Fibroblast of upper back skin (primary cell): Measurements from ENCODE around the gene GRIK4.

ENCODE experiments used
- DNase-seq: peaks from one replicate; pipeline ENCODE4 v3.0.0-alpha.2; 2013

GRIK4 gene

DNA sequence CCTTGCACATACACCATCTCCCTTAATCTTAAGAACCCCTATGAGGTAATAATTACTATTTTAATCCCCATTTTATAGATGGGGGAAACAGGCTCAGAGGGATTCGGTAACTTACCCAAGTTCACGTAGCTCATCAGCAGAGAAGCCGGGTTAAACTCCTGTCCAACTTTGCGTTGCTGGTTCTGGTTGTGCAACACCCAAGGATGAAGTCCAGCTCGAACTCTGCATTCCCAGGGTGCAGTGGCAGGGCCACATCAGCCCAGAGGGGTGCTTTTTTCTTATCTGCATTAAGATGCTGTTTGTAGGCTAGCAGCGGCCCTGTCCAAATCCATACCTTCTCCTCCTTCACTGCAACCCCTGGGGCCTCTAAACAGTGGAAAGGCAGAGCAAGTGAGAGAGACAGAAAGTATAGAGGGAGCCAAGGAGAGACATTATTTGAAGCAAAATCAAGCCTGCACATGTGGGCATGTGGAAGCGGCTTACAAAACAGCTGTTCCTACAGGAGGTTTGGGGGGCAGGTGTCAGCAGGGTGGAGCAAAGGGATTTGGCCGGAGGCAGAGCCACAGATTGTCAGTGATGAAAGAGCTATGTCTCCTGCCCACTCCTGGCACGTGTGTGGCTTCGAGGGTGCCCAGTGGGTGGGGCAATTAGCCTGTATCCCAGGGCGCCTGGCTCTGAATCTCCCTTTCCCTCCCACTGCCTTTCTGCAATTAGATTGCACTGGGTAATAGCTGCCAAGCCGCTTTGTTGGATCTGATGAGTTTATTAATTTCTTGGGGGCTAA is 382.8 kb downstream of the GRIK4 start:
- no peak for DNase-seq

DNA sequence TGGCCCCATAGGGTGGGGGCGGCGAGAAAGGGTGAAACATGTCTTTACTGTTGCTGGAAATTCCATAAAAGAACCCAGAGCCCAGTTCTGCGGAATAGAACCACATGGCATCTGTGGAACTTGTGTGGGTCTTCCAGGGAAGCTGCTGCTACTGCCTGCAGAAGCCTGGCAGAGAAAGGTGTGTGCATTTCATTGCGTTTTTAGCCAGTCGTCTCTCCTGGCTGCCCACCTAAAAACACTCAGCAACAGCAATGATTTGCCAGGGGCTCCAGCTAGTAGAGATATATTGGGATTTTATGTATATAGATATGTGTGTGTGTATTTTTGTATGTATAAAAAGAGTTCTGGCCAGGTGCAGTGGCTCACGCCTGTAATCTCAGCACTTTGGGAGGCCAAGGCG is 385.1 kb downstream of the GRIK4 start:
- DNase-seq, result no peak

DNA sequence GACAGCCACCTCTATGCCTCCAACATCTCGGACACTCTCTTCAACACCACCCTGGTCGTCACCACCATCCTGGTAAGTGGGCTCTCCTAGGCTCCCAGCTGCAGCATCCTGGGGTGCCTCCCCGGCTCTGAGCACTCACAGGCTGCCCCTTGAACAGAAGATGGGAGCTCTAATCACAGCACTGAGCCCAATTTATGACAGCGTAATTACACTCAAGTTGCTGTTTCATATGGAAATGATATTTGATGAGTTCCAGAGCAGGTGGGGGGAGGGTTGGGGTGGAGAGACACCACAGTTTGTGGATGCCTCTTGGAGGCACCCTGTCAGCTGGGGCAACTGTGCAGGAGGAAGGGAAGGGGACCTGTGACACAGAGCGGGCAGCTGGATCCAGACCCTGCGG is 387.0 kb downstream of the GRIK4 start:
- no peak for DNase-seq

DNA sequence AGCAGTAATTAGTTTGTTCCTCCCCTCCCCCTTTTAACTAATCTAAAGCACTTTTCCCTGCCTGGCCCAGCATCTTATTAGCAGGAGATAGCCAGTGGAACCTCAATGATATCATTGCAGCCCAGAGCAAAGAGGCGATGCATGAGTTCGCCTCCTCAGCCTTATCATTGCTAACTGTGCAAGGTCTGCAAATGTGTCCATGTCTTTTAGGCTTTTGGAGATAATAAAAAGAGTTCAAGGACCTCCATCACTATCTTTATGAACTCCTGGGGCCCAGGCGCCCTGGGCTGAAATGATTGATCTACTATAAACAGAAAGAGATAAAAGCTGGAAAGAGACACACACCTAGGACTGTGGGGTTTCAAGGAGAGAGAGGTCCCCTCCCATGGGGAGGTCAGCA is 388.2 kb downstream of the GRIK4 start:
- DNase-seq, result no peak

DNA sequence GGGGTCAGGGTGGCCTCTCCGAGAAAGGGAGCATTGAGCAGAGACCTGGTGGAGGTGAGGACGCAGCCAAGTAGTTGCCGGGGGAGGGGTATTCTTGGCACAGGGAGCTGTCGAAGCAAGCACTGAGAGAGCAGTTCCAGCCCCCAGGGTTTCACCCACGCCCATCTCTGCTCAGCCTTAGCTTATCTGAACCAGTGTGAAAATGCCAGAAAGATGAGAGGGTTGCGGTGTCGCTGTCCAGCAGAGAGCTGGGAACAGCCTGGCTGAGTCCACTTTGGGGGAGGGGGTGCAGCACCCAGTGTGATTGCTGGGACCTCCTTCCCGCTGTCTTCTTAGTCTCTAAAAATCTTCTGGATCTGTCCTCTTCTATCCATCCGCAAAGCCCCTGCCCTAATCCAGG is 389.1 kb downstream of the GRIK4 start:
- no peak for DNase-seq

DNA sequence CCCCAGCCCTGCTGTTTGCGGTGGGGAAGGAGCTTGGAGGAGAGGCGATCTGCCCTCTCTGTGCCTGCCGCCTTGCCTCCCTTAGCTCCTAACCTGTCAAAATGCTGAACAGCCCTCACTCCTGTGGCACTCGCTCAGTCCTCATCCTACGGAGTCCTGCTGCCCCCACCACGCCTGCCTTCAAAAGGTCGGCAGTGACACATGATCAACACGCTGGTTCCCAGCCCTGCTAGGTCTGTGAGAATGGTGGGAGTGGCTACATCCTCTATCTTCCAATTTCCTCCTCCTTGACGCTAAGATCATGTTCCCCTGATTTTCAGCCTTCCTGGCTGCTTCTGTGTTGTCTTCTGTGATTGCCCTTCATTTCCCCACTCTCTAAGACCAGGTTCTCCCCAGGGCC is 392.1 kb downstream of the GRIK4 start:
- DNase-seq, result no peak

DNA sequence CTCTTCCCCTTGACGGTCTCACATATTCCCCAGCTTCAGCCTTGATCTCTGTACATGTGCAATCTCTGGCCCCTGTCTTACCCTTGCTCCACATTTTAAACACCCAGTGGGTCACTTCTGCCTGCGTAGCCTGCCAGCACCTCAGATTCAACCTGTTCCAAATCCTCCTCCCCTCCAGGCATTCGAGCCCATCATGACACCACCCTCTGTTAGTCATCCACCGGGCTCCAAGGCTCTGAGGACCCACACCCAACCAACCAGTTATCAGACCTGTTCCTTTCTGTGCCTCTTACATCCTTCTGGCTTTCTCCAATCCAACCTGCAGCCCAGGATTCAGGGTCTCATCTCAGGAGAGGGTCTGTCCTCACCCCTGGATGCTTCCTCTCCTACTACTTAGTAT is 392.6 kb downstream of the GRIK4 start:
- no peak for DNase-seq

DNA sequence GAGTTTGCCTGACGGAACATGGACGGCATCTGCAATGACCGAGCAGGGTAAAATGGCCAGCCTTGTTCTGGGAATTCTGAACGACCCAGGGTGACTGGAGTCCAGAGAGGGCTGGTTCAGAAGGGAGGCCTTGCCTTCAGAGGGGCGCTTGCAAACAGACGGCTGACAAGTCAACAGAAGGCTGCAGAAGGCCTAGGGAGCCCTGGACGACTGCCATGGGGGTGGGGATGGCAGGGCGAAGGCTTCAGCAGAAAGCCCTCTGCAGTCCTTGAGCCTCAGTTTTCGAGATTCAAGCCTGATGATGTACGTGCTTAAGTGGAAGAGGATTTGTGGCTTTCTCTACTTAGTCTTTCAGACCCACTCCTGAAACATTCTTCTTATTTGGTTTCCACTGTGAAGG is 395.2 kb downstream of the GRIK4 start:
- DNase-seq, result no peak

DNA sequence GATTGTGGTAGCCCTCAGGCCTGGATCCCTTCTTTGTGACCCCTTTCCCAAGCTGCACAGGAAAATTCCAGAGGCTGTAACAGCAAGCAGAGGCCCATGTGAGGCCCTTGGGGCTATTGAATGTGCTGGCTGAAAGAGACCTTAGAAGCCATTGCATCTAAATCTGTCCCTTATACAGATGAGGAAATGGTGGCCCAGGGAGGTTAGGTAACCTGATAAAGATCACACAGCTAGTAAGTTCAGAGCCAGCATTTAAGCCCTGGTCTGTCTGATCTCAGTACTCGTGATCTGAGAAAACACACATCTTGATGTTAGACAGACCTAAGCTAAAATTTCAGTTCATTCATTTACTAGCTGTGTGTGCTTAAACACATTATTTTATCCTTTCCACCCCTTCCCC is 396.4 kb downstream of the GRIK4 start:
- DNase-seq, result no peak

DNA sequence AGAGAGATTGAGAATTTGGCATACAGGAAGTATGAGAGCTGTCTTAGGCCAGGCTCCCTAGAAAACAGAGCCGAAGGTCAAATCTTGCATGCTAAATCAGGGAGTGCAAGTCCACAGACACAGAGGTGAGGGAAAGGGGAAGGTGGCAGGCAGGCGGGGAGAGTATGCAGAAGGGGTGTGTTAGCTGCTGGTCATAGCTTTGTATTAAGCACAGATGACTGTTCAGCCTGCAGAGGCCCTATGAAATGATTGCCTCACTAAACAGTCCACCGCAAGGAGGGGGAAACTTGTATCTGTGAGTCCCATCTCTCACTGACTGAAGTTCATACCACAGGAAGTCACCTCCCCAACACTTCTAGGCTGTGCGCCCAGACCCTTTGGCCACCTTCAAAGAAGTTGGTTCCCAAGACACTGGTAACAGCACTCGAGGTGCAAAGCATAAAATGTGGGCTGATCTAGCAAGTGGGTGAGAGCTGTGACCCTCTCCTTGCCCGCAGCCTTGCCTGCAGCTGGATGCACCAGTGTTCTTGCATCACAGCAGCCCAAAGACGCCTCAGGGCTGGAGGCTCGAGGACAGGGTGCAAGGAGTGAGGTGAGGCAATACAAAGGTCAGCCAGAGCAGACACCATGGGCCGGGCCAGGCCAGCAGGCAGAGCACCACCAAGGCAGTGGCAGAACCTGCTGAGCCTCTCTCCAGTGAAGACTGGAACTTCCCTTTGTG is 397.1 kb downstream of the GRIK4 start:
- DNase-seq, result peak; percentile 30

DNA sequence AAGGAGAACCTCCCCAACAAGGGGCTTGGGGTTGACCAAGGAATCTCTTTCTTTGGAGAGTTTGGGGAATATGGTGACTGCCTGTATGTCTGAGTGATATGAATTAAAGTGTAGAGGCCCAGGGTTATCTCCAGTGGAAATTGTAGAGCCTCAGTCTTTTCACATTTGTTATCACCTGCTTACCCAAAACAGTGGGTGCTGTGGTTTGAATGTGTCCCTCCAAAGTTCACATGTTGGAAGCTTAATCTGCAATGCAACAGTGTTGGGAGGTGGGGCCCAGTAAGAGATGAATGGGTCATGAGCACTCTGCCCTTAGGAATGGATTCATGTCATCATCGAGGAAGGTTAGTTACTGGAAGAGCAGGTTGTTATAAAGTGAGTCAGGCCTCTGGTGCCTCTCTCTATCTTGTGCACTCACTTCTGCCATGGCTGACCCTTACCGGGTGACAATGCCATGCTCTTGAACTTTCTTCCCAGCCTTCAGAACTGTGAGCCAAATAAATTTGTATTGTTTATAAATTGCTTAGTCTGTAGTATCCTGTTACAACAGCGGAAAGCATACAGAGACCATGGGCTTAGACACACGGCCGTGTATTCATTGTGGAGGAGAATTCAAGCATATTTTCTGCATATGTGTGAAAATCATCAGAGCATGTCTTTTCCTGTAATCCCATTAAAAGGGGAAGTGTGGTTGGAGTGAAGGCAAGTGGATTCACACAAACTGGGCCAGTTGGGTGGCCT is 398.3 kb downstream of the GRIK4 start:
- no peak for DNase-seq

DNA sequence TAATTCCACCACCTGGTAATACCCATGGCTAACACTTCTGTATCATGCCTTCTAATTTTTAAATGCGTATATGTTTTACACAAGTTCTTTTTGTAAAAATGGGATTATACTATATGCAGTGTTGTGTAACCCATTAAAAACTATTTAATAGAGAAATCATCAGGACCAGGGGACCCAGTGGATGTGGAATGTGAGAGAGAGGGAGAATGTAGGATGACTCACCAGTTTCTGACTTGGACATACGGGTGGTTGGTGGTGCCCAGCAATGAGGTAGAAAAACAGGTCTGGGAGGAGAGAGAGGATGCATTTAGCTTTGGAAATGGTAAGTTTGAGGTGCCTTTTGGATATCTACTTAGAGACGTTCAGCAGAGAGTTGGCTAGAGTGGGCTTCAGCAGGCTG is 400.4 kb downstream of the GRIK4 start:
- DNase-seq, result peak; percentile 3

DNA sequence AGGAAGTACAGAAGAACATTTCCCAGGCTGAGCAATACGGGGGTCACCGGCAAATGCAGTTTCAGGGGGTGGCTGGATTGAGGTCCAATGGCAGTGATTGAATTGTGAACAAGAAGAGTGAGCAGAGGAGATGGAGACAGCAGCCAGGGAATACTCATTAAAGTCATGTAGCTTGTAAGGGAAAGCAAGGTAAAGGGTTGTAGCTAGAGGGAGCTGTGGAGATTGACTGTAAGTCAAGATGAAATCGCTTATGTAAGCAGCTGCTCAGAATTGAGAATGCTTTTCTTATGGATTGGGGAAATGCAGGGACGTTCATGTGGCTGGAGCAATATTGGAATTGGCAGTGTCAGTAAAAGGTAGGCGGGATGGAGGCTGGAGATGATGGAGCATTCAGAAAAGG is 401.0 kb downstream of the GRIK4 start:
- DNase-seq, result peak; percentile 29

DNA sequence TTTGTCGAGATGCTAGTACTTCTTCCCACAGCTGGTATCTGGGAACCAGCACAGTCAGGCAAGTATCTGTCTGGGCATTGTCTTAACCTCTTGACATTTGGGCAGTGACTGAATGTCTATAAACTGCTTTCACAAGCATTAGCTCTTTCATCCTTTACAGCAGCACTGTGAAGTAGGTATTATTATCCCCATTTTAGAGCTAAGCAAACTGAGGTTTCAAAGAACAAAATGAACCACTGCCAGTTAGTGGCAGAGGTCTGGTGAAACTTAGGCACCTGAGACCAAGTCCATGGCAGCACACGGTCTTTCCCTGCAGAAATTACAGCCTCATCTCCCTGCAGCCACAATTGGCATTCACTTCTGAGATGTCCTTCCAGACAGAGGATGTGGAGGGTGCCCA is 401.4 kb downstream of the GRIK4 start:
- no peak for DNase-seq

DNA sequence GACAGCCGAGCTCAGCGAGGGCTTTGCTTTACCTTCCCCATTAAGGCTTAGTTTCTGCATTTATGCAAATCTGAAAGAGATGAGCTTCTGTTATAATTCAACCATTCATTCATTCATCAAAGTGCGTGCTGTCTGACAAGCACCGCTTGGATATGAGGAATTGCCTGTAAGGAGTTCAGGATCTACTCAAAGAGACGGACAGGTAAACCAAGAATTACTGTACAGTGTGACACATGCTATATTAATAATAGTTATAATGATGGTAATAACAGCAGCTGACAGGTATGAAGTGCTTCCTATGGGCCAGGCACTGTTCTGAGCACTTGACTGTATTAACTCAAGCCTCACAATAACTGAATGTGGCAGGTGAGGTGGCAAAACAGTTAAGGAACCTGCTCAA is 402.5 kb downstream of the GRIK4 start:
- DNase-seq, result no peak

DNA sequence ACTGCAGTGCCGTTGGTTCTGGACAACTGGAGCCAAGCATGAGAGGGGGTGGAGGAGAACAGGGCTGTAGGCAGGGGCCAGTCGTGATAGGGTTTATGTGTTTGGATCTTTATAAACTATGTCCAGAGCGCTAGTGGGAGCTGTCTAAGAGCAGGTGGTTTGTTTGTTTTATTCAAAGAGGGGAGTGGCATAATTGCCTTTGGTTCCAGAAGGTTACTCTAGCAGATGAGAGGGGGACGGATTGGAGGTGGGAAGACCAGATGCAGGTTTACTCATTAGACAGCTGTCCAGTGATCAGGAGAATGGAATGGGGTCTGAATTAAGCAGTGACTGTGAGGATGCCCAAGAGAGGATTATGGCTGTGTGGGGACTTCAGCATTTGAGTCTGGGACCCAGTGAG is 403.1 kb downstream of the GRIK4 start:
- no peak for DNase-seq

DNA sequence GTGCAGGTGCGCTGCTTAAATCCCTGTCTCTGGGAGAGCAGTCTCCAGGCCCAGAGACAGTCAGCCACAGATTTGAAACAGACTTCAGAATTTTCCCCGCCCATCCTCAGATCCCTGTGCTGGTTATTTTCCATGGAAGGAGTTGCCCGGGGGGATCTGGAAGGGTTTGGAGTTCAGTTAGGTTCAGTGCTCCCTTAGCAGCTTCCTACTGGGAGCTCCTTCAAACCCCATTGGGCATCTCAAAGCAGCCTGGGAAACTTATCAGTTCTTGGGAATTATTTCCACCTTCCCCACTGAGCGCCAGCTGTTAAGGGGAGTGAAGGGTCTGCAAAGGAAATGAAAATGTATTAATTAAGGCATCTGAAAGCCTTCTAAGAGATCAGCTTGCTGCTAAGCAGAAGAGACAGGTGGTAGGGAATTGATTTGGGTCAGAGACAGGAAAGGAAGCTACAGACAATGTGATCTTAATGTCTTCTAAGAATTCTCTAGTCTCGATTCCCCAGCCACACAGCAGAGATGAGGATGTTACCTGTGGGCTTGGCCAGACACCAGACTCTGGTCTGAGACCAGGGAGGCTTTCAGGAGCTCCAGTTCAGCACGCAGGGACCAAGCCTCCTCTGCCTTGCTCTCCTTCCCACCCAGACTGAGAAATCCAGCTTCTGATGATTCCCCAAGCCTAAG is 406.2 kb downstream of the GRIK4 start:
- DNase-seq, result no peak

DNA sequence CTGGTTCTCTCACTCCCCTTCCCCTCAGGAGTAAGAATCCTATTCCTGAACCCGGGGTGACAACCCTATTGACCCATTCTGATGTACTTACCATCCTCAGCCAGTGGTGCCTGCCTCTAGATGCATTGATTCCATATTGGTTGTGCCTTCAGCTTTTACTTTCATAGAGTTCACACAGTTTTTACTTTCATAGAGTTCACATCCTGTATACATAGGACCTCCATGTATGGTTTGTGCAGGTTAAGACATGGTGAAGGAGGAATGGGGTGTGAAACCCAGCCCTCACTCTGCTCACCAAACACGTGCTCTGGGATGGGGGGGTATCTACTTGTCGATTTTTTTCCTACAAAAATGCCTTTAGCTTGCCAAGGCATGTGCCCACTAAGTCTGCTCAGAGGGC is 406.7 kb downstream of the GRIK4 start:
- no peak for DNase-seq

DNA sequence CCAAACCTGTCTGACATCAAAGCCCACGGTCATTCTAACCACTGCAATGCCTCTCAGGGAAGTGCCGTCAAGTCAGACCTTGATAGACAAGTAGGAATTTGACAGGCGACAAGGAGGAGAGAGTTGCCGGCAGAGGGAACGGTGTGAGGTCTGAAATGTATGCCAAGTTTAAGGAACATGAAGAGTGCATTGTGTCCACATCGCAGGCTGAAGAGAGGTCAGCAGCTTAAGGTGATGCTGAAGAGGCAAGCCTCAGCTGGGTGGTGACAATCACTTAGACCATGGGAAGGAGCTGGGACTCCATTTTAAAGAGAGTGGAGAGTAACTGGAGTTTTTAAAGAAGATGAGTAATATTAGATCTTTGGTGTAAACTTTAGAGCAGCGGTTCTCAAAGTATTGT is 407.5 kb downstream of the GRIK4 start:
- DNase-seq, result no peak

DNA sequence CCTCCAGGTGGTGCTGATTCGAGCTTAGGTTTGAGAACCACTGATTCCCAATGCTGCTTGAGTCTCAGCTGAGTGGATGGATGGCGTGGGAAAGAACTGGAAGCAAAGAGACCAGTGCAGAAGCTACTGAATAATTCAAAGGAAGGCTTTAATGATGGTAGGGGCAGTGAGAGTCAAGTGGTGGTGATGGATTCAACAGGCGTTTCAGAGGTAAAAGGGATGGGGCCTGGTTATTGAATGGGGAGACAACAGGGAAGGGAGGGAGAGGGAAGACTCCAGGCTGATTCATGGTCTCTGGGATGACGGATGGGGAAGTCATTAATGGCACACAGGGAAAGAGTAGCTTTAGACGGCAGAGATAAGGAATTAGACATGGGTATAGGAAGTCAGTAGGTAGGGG is 408.0 kb downstream of the GRIK4 start:
- no peak for DNase-seq

DNA sequence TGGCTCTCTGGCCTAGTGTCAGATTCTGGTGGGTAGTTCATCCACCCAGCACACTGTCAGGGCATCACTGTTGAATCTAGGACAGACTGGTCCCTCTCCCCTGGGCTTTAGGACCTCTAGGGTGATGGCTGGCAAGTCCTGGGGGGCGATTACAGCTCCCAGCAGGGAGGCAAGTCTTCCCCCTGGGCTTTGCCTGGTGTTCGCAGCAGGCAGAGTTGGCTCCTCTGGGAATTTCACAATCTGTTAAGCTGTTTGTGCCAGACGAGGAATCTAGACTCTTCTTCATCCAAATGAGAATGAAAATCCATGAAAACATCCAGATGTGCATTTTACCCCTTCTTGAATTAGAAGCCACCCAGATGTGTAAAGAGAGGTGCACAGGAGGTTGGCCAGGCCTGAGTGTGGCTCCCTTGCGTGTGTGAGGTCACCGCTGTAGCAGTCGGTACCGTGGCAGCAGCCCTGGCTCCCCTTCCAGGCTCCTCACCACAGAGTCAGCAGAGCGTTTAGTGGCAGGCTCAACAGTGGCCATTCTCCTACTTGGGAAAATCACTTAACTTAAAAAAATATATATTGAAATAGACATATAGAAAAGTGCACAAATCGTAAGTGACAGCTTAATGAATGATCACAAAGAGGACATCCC is 412.4 kb downstream of the GRIK4 start:
- DNase-seq, result no peak

DNA sequence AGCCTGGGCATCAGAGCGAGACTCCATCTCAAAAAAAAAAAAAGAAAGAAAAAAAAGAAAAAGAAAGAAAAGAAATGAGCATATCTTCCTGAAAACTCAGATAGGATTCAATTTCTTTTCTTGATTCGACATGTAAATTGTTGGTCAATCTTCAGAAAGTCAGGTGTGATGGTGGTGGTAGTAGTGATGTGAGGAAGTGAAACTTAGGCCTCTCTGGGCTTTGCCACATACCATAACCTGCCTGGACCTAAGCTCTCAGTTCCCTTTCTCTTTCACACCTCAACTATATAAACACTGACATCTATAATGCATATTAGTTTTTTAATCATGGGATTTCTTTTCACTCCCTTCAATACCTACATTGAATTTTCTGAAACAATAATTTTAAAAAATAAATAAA is 414.4 kb downstream of the GRIK4 start:
- no peak for DNase-seq

DNA sequence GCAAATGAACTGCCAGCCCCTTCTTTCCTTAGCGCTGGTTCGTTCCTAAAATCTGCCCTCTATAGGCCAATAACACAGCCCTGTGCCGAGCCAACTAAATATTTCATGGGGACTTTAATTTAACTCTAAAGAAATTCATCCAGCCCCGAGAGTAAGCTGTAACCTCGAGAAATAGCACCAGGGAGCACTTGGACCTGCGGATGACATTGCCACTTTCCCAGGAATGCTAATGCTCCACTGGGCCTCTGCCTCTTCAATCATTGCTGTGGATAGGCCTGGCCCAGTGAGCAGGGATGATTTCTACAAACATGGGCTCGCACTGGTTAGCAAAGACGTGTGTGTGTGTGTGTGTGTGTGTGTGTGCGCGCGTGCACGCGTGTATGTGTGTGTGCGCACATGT is 417.1 kb downstream of the GRIK4 start:
- no peak for DNase-seq
